Lung (tissue), 12 donors: ENCODE results near the gene PPIE. TPM values are rescaled to one million over a fixed set of nuclear protein-coding genes. Genes with fewer than 3 reads are reported as not detected.

Source experiments
- ATAC-seq: fragments of 200-7000 bp; cut with Tn5 transposase; one replicate; pipeline ENCODE4 v1.9.1; 2020; ENCODE audit warnings: moderate number of reproducible peaks; ENCODE audit not compliant: insufficient read depth, low FRiP score
- DNase-seq, 3 donors: peaks; one replicate each; pipeline ENCODE4 v3.0.0-alpha.2; 2013 to 2017
- H3K27ac ChIP-seq, 2 donors: one replicate each; pipeline ENCODE4 v1.5.1; 2013; ENCODE audit warnings: mild to moderate bottlenecking in 2 of 2, moderate library complexity in 2 of 2, control low read depth in 1 of 2, inconsistent platforms in 1 of 2, low read depth in 1 of 2, low read length in 1 of 2
- H3K27me3 ChIP-seq, 3 donors: one replicate each; pipeline ENCODE4 v1.5.1; 2013; ENCODE audit warnings: low read length in 2 of 3; ENCODE audit not compliant: control insufficient read depth in 3 of 3, insufficient read depth in 3 of 3
- H3K36me3 ChIP-seq, 4 donors: one replicate each; pipeline ENCODE4 v1.5.1; 2013; ENCODE audit warnings: low read length in 4 of 4, mild to moderate bottlenecking in 1 of 4, moderate library complexity in 1 of 4; ENCODE audit not compliant: control insufficient read depth in 4 of 4, insufficient read depth in 4 of 4
- H3K4me1 ChIP-seq, 5 donors: one replicate each; pipeline ENCODE4 v1.5.1; 2013; ENCODE audit warnings: low read length in 5 of 5, mild to moderate bottlenecking in 2 of 5, moderate library complexity in 1 of 5; ENCODE audit not compliant: control insufficient read depth in 5 of 5, insufficient read depth in 5 of 5
- H3K4me3 ChIP-seq: one replicate; pipeline ENCODE4 v1.5.1; 2013; ENCODE audit warnings: mild to moderate bottlenecking, control low read depth, moderate library complexity
- H3K9ac ChIP-seq, 2 donors: one replicate each; pipeline ENCODE4 v1.5.1; 2013; ENCODE audit warnings: low read length in 2 of 2, control low read depth in 1 of 2; ENCODE audit not compliant: insufficient read depth in 1 of 2
- H3K9me3 ChIP-seq, 4 donors: one replicate each; pipeline ENCODE4 v1.5.1; 2013; ENCODE audit warnings: low read length in 3 of 4, mild to moderate bottlenecking in 1 of 4, moderate library complexity in 1 of 4; ENCODE audit not compliant: control insufficient read depth in 4 of 4, insufficient read depth in 3 of 4
- WGBS, 2 donors: extraction: QIAGEN DNeasy Blood & Tissue Kit; methylation state at CpG; one replicate each; pipeline ENCODE4 v1.1.7; 2013; 5-methylcytosine and 5-hydroxymethylcytosine counted together
- polyA plus RNA-seq, 2 donors: library from polyadenylated mRNA; stranded (reverse); fragments of 200-250 nt; gene quantifications; one replicate each; pipeline ENCODE4 v1.2.1, GENCODE V29; 2013
- total RNA-seq, 2 donors: library from RNA; depleted of rRNA in 1 of 2; stranded (reverse); fragments of >200 nt in 1 of 2; gene quantifications; one replicate each; pipeline ENCODE4 v1.2.1, GENCODE V29; 2014 to 2021
- TF ChIP-seq, protein P1 (sequence below): IDR thresholded peaks from 2 replicates; pipeline ENCODE4 v1.5.1; 2012; ENCODE audit warnings: mild to moderate bottlenecking; ENCODE audit errors: control extremely low read depth, extremely low read depth
- donor health status: control.
- donor health status: control.
- donor health status: Bipolar disorder and iron deficiency.
- donor health status: healthy.
- donor health status: DM: yes; HTN: yes; CAD: no.

Gene PPIE
- total and polyA plus RNA-seq, 4 donors = 30.5 to 55.5 (median 44.3) TPM

DNA sequence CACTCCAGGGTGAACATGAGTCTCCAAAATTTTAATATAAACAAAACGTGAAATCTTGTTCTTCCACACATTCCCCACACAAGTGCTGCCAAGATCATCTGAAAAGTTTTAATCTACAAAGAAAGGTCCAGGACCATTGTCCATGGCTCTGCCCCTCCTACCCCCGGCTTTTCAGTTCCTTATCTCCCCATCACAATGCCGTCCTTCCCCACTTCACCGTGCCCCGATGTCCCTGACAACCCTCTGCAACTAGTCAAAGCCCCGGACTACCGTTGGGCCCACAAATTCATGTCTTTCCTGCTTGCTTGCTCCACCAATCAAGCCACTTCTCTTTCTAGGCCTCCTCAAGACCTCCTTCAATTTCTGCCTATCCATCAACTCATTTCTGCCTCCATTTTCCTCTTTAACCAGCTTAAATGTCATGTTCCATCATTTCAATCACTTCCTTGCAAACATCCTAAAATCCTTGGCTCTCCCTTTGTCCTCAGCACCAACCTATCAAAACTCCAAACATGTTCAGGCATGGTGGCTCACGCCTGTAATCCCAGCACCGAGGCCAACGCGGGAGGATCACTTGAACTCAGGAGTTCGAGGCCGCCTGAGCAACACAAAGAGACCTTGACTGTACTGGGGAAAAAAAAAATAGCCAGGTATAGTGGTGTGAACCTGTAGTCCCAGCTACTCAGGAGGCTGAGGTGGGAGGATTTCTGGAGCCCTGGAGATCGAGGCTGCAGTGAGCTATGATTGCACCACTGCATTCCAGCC lies 64.0 kb downstream of the PPIE start:
- ATAC-seq (no peak), DNase-seq (no peak)
- Histone ChIP-seq H3K9me3 (peaks cover 0 to 2% (median 0%) of the 10 kb centered on the region in 4 donors), H3K4me3 (no peak overlapping the region), H3K4me1 (peaks cover 0 to 3% (median 0%) of the 10 kb centered on the region in 5 donors), H3K36me3 (no peaks in the 10 kb centered on the region), H3K27ac (no peak overlapping the region), H3K9ac (no peak overlapping the region), H3K27me3 (no peaks in the 10 kb centered on the region)
- TF ChIP-seq, protein P1, sequence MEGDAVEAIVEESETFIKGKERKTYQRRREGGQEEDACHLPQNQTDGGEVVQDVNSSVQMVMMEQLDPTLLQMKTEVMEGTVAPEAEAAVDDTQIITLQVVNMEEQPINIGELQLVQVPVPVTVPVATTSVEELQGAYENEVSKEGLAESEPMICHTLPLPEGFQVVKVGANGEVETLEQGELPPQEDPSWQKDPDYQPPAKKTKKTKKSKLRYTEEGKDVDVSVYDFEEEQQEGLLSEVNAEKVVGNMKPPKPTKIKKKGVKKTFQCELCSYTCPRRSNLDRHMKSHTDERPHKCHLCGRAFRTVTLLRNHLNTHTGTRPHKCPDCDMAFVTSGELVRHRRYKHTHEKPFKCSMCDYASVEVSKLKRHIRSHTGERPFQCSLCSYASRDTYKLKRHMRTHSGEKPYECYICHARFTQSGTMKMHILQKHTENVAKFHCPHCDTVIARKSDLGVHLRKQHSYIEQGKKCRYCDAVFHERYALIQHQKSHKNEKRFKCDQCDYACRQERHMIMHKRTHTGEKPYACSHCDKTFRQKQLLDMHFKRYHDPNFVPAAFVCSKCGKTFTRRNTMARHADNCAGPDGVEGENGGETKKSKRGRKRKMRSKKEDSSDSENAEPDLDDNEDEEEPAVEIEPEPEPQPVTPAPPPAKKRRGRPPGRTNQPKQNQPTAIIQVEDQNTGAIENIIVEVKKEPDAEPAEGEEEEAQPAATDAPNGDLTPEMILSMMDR = no peak
- 72 to 73% methylated on average over 14 of the region's 14 CpGs for WGBS, 2 donors

DNA sequence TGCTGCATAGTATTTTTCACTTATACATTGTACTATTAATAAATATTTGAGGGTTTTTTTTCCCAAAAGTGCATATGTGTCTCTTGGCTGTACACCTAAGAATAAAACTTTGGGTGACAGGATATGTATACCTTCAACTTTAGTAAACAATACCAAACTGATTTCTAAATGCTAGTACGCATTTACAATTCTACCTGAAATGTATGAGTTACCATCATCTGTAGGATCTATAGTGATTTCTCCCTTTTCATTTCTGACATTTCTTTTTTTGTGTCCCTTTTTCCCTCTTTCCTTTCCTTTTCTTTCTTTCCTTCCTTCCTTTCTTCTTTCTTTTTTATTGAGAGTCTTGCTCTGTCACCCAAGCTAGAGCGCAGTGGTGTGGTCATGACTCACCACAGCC lies 66.7 kb downstream of the PPIE start:
- Histone ChIP-seq H3K4me3 (no peak overlapping the region), H3K9me3 (peaks cover 0 to 2% (median 0%) of the 10 kb centered on the region in 4 donors), H3K4me1 (no peaks in the 10 kb centered on the region), H3K27me3 (no peaks in the 10 kb centered on the region), H3K36me3 (no peaks in the 10 kb centered on the region), H3K27ac (no peak overlapping the region), H3K9ac (no peak overlapping the region)
- no peak for DNase-seq
- 89 to 91% methylated on average over 2 of the region's 2 CpGs for WGBS, 2 donors
- no peak for ATAC-seq
- TF ChIP-seq, protein P1 = no peak

GRCh38 chr1:39808784-39809517 lies 70.3 kb downstream of the PPIE start:
- Histone ChIP-seq H3K27ac (no peak overlapping the region), H3K9me3 (peaks cover 0 to 2% (median 0%) of the 10 kb centered on the region in 4 donors), H3K4me3 (no peak overlapping the region), H3K27me3 (peaks cover 0 to 3% (median 0%) of the 10 kb centered on the region in 3 donors), H3K36me3 (no peaks in the 10 kb centered on the region), H3K4me1 (no peaks in the 10 kb centered on the region), H3K9ac (no peak overlapping the region)
- TF ChIP-seq, protein P1 = no peak
- no peak for ATAC-seq
- DNase-seq = no peak
- WGBS, 2 donors = 72 to 84% methylated on average over 6 of the region's 8 CpGs
